Stimulated activated CD4-positive, alpha-beta T cell treated with anti-CD3 and anti-CD28 coated beads, Interleukin-12 subunit alpha, Interleukin-12 subunit beta, amount 100 ng/mL, for 24 hours (primary cell): ENCODE measurements around the gene SLC25A2.
"Not testable (repeated sequence)": the region's sequence is repeated elsewhere in the genome, so short reads cannot be mapped to it uniquely, and the experiment has no call there.

Experiments used
- DNase-seq, 2 experiments: peaks; one replicate each; pipeline ENCODE4 v3.0.0-alpha.2; 2020; ENCODE audit warnings: low read depth in 2 of 2

SLC25A2 gene

DNA sequence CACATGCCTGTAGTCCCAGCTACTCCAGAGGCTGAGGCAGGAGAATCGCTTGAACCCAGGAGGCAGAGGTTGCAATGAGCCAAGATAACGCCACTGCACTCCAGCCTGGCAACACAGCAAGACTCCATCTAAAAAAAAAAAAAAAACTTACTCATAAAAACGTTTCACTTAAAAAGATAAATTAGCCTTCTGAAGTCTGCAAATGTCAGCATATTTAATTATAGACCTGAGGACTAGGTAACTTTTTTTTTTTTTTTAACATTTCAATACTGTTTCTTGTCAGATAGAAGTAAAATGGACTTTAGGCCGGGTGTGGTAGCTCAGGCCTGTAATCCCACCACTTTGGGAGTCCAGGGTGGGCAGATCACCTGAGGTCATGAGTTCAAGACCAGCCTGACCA, 13.1 kb upstream of the SLC25A2 start:
- not testable (repeated sequence) for DNase-seq

DNA sequence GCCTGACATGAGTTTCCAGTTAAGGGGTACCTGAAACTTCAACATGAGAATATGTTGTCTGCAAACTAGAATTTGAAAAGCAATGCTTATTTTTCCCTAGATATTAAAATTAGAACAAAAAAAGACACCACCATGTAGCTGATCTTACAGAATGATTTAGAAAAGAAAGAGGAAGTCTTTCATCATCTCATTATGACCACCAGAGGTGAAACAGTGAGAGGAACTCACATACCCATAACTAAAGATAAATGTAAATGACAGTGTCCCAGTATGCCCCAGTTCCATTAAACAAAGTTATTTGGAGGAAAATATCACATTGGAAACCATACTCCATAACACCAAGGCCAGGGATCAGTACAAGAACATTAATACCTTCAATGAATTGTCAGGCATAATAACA, 9.9 kb upstream of the SLC25A2 start:
- DNase-seq: no peak

DNA sequence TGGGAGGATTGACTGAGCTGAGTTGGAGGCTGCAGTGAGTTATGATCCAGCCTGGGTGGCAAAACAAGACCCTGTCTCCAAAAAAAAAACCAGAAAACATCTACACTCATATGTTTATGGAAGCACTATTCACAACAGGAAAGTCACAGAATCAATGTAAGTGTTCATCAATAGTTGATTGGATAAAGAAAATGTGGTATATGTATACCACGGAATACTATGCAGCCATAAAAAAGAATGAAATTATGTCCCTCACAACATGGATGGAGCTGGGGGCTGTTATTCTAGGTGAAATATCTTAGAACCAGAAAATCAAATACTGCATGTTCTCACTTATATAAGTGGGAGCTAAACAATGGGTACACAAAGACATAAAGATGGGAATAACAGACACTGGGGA, 2.8 kb upstream of the SLC25A2 start:
- DNase-seq: no peak

DNA sequence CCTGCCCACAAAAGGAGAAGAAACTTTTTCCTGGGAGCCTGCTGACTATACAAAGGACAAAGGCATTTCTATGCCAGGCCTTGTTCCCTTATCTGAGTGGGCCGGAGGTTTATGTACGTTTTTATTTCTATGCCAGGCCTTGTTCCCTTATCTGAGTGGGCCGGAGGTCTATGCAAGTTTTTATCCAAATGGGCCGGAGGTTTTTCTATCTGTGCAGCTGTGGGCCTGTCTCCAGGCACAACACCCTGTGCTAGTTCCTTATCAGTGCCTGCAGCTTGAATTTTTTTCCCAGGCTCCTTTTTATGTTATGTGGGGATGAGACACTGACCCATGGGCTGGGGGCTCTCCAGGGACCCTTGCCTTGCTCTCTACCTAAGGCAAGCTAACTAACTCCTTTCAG, 5.5 kb downstream of the SLC25A2 start:
- no peak for DNase-seq

DNA sequence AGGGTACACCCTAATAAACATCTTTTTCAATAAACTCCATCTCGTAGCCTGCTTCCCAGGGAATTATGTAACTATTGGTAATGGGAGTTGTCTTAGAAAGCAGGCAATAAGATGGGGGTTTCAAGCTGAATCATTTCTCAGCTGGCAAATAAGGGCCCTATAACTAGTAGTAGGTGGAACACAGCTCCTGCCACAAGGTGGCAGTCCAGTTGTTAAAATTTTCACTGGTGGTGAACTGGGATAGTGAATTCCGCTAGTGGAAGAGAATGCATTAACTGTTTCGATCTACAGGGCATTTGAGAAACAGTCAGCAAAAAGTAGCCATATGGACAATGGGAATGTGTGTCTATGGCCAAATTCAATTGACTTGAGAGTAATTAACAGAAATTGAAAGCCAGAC, 30.9 kb downstream of the SLC25A2 start:
- DNase-seq: no peak

DNA sequence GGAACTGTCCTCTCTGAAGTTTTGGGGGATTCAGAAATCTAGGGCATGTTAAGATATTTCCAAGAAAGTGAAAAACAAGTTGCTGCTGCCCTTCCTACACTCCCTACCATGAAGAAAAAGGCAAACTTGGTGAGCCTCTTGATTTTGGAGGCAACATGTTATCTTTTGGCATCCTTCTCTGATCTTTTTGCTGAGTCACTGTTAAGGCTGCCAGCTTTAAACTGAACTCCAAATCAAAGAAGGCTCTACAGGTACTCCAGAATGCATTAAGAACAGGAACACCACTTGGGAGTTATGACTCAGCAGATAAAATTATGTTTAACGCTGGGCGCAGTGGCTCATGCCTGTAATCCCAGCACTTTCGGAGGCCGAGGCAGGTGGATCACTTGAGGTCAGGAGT, 34.7 kb downstream of the SLC25A2 start:
- DNase-seq: no peak

DNA sequence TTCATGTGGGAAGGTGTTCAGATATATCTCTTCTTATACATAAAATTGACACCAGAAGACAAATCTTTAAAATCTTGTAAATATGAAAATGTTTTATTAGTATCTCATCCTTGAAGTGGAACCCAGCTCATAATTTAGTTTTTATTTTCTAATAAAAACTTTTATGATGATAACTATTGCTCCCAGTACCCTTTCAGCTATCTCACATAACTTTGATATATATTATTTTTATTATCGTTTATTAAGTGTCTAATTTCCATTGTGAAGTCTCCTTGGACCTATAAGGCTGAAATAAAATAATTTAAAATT, 42.7 kb downstream of the SLC25A2 start:
- no peak for DNase-seq

DNA sequence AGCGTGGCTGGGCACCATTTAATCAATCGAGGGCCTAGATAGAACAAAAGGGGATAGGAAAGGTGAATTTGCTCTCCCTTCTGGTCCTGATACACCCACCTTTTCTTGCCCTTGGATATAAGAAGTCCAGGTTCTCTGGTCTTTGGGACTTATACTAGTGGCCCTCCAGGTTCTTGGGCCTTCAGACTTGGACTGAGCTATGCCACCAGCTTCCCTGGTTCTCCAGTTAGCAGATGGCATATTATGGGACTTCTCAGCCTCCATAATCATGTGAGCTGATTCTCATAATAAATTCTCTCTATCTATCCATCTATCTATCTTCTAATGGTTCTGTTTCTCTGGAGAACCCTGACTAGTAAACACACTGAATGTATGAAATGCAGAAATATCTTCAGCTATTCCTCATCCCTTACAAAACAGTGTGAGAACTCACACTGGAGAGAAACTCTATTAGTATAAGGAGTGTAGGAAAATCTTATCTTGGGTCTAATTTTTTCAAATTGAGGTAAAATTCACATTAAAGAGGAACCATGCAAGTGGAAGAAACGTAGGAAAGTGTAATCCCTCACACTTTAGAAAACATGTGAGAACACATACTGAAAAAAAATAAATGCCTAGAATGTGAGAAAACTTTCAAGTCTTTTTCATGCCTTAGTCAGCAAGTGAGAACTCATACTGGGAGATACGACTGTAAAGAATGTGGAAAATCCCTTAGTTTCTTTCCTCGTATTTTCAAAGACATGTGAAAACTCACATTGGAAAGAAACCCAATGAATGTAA, 43.2 kb downstream of the SLC25A2 start:
- no peak for DNase-seq

DNA sequence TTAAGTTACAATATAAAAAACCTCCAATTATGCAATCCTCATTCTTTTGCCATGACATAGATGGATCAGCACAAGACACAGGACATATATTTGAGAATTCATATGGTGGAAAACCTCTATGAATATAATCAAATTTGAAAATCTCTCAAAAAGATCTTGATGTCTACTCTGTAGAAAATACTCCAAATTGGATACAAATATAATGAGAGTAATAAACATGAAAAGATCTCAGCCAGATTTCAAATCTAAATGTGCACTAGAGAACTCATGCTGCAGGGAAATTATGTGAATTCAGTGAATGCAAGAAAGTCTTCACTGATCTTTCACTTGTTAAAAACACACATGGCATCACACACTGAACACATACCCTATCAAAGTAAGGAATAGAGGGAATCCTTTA, 44.9 kb downstream of the SLC25A2 start:
- no peak for DNase-seq

DNA sequence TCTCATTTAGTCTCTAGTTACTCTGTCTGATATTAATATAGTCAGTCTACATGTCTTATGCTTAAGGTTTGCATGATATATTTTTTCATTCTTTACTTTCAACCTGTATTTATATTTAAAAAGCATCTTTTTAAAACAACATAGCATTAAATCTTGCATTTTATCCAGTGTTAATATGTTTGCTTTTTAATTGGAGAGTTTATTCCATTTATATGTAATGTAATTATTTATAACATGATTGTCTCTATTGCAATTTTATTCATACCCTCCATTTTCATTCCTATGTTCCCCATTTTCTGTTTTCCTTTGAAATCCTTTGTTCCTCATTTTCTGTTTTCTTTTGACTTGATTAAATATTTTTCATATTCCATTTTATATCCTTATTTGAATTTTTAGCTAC, 45.4 kb downstream of the SLC25A2 start:
- no peak for DNase-seq
